H1 (cell line): ENCODE measurements around the gene ALDH7A1. TPM values are rescaled to one million over a fixed set of nuclear protein-coding genes. Genes with fewer than 3 reads are reported as not detected.

Experiments
- CTCF ChIA-PET: fragments of 300-600 bp; sonication (Branson Sonifier 250); formaldehyde crosslinking; loops from one replicate; lab custom pipeline; 2021; ENCODE audit not compliant: partially characterized antibody; lab: Charles Lee
- POLR2A ChIA-PET: fragments of 300-600 bp; sonication (Branson Sonifier 250); formaldehyde crosslinking; loops from one replicate; lab custom pipeline; 2021; ENCODE audit warnings: inconsistent platforms; ENCODE audit not compliant: partially characterized antibody; lab: Charles Lee
- DNase-seq, 2 experiments: peaks; one replicate each; pipeline versions ENCODE4 v3.0.0 to v3.0.0-alpha.2; 2010 to 2022; ENCODE audit warnings: low spot score in 2 of 2, low read depth in 1 of 2, mixed read lengths in 1 of 2
- FAIRE-seq: peaks from 2 replicates; lab custom pipeline; 2011; peaks lifted over from hg19 to GRCh38; lab: Jason Lieb, UNC
- H2AFZ ChIP-seq: 2 replicates; pipeline ENCODE4 v1.8.1; 2012; ENCODE audit warnings: low read length, inconsistent platforms
- H2AK5ac ChIP-seq: 2 replicates; pipeline ENCODE4 v1.6.1; 2013; ENCODE audit warnings: low read depth, low read length
- H2BK120ac ChIP-seq: replicated peaks from 2 replicates; pipeline ENCODE3; 2013; ENCODE audit warnings: low read depth, low read length, inconsistent platforms
- H2BK12ac ChIP-seq: 2 replicates; pipeline ENCODE4 v1.6.1; 2013; ENCODE audit warnings: low read depth, low read length
- H2BK15ac ChIP-seq: 2 replicates; pipeline ENCODE4 v1.6.1; 2013; ENCODE audit warnings: low read length
- H2BK20ac ChIP-seq: 2 replicates; pipeline ENCODE4 v1.6.1; 2013; ENCODE audit warnings: low read length
- H2BK5ac ChIP-seq: 2 replicates; pipeline ENCODE4 v1.6.1; 2013; ENCODE audit warnings: low read depth, low read length
- H3K14ac ChIP-seq: 2 replicates; pipeline ENCODE4 v1.6.1; 2013; ENCODE audit warnings: inconsistent platforms; ENCODE audit not compliant: insufficient read length
- H3K18ac ChIP-seq: 2 replicates; pipeline ENCODE4 v1.6.1; 2013; ENCODE audit warnings: low read length; ENCODE audit errors: extremely low read depth
- H3K23ac ChIP-seq: 2 replicates; pipeline ENCODE4 v1.6.1; 2013; ENCODE audit warnings: inconsistent platforms; ENCODE audit not compliant: insufficient read length
- H3K23me2 ChIP-seq: 2 replicates; pipeline ENCODE4 v1.6.1; 2013; ENCODE audit warnings: low read depth, low read length
- H3K27ac ChIP-seq: 2 replicates; pipeline ENCODE4 v1.6.1; 2011; ENCODE audit warnings: low read depth, low read length, inconsistent platforms
- H3K27me3 ChIP-seq, 4 experiments: replicated peaks in 1 of 4; 1 replicate in 1 of 4; 2 replicates in 3 of 4; pipeline versions ENCODE4 v1.6.1 to v1.8.1; 2011 to 2013; ENCODE audit warnings: low read length in 3 of 4, mild to moderate bottlenecking in 3 of 4, inconsistent platforms in 2 of 4, mixed read lengths in 2 of 4, moderate library complexity in 1 of 4; ENCODE audit not compliant: control insufficient read depth in 3 of 4, insufficient read depth in 3 of 4; ENCODE audit errors: extremely low read depth in 1 of 4
- H3K36me3 ChIP-seq, 4 experiments: 2 replicates each; pipeline versions ENCODE4 v1.6.1 to v1.8.1; 2011 to 2013; ENCODE audit warnings: mild to moderate bottlenecking in 4 of 4, low read length in 3 of 4, moderate library complexity in 2 of 4, control low read depth in 1 of 4, inconsistent platforms in 1 of 4; ENCODE audit not compliant: insufficient read depth in 4 of 4, control insufficient read depth in 2 of 4
- H3K4ac ChIP-seq: replicated peaks from 2 replicates; pipeline ENCODE3; 2013; ENCODE audit warnings: low read length, low read depth, mixed read lengths, inconsistent platforms; ENCODE audit not compliant: insufficient read length
- H3K4me1 ChIP-seq, 4 experiments: replicated peaks in 1 of 4; 1 replicate in 1 of 4; 2 replicates in 3 of 4; pipeline versions ENCODE4 v1.6.1 to v1.8.1; 2011 to 2013; ENCODE audit warnings: low read length in 3 of 4, inconsistent platforms in 2 of 4, mixed read lengths in 1 of 4; ENCODE audit not compliant: insufficient read depth in 4 of 4, control insufficient read depth in 3 of 4
- H3K4me2 ChIP-seq, 2 experiments: 2 replicates each; pipeline versions ENCODE4 v1.6.1 to v1.8.1; 2011 to 2013; ENCODE audit warnings: low read depth in 2 of 2, low read length in 2 of 2, control low read depth in 1 of 2, inconsistent platforms in 1 of 2, mild to moderate bottlenecking in 1 of 2; ENCODE audit not compliant: insufficient read depth in 1 of 2
- H3K4me3 ChIP-seq, 4 experiments: fragments of 200-600, 300-600 bp in 1 of 4; sonication (generic), shearing (Covaris generic), sonication (Bioruptor Twin) in 1 of 4; 2 replicates each; pipeline versions ENCODE4 v1.5.1 to v1.8.1; 2011 to 2016; ENCODE audit warnings: low read length in 4 of 4, low read depth in 3 of 4, control low read depth in 2 of 4, inconsistent platforms in 2 of 4, mild to moderate bottlenecking in 2 of 4, mixed read lengths in 1 of 4, moderate library complexity in 1 of 4; ENCODE audit not compliant: insufficient read depth in 2 of 4; ENCODE audit errors: extremely low read depth in 1 of 4
- H3K56ac ChIP-seq: replicated peaks from 2 replicates; pipeline ENCODE3; 2013; ENCODE audit warnings: low read depth, mild to moderate bottlenecking, mixed read lengths, low read length, inconsistent platforms; ENCODE audit not compliant: insufficient read length
- H3K79me1 ChIP-seq: 2 replicates; pipeline ENCODE4 v1.6.1; 2013; ENCODE audit warnings: low read depth, low read length, control low read depth
- H3K79me2 ChIP-seq, 2 experiments: 2 replicates each; pipeline versions ENCODE4 v1.6.1 to v1.8.1; 2012 to 2013; ENCODE audit warnings: low read length in 2 of 2, mild to moderate bottlenecking in 2 of 2, inconsistent platforms in 1 of 2; ENCODE audit not compliant: insufficient read depth in 2 of 2, control insufficient read depth in 1 of 2
- H3K9ac ChIP-seq, 4 experiments: replicated peaks in 1 of 4; 1 replicate in 1 of 4; 2 replicates in 3 of 4; pipeline versions ENCODE4 v1.6.1 to v1.8.1; 2011 to 2013; ENCODE audit warnings: low read depth in 3 of 4, low read length in 3 of 4, control low read depth in 2 of 4, mild to moderate bottlenecking in 2 of 4, moderate library complexity in 2 of 4, inconsistent platforms in 1 of 4; ENCODE audit errors: extremely low read depth in 1 of 4
- H3K9me3 ChIP-seq, 2 experiments: 2 replicates each; pipeline versions ENCODE4 v1.6.1 to v1.8.1; 2012 to 2013; ENCODE audit warnings: mild to moderate bottlenecking in 2 of 2, moderate library complexity in 2 of 2, control low read depth in 1 of 2, inconsistent platforms in 1 of 2, low read depth in 1 of 2, low read length in 1 of 2, mixed read lengths in 1 of 2; ENCODE audit not compliant: insufficient read depth in 2 of 2
- H4K20me1 ChIP-seq, 2 experiments: replicated peaks in 1 of 2; 2 replicates each; pipeline versions ENCODE3 to v1.8.1; 2011 to 2013; ENCODE audit warnings: inconsistent platforms in 2 of 2, low read length in 2 of 2, mild to moderate bottlenecking in 1 of 2; ENCODE audit not compliant: insufficient read depth in 2 of 2, control insufficient read depth in 1 of 2
- H4K5ac ChIP-seq: 2 replicates; pipeline ENCODE4 v1.6.1; 2013; ENCODE audit warnings: low read length, low read depth, mixed read lengths, inconsistent platforms; ENCODE audit not compliant: insufficient read length
- H4K8ac ChIP-seq: 2 replicates; pipeline ENCODE4 v1.8.0; 2013; ENCODE audit warnings: mild to moderate bottlenecking, moderate library complexity, low read length, inconsistent platforms; ENCODE audit not compliant: insufficient read depth; ENCODE audit errors: extremely low read depth
- H4K91ac ChIP-seq: replicated peaks from 2 replicates; pipeline ENCODE3; 2013; ENCODE audit warnings: low read length, mixed read lengths, inconsistent platforms; ENCODE audit not compliant: insufficient read length
- CBX5 ChIP-seq: fragments of 300-800, 300-1000 bp; sonication (generic); IDR thresholded peaks from 2 replicates; pipeline ENCODE4 v1.7.1; 2016; ENCODE audit warnings: antibody characterized with exemption, low read length, low read depth
- CEBPB ChIP-seq: IDR thresholded peaks from 2 replicates; pipeline ENCODE4 v1.6.1; 2012; ENCODE audit warnings: low read depth, low read length
- WGBS, 2 experiments: shearing (Covaris generic) in 1 of 2; methylation state at CpG; one replicate each; pipeline versions ENCODE4 v1.1.6 to v1.1.7; 2013 to 2015; ENCODE audit warnings: low lambda C conversion rate in 2 of 2, mixed read lengths in 2 of 2, inconsistent platforms in 1 of 2, low coverage in 1 of 2, missing lambda C conversion rate in 1 of 2; ENCODE audit not compliant: insufficient replicate concordance in 2 of 2, insufficient coverage in 1 of 2, insufficient read length in 1 of 2; ENCODE audit errors: extremely low coverage in 1 of 2, missing lambda C conversion rate in 1 of 2; 5-methylcytosine and 5-hydroxymethylcytosine counted together
- polyA plus RNA-seq, 7 experiments: library from polyadenylated mRNA; depleted of rRNA in 3 of 7; stranded (reverse) in 5 of 7; unstranded in 2 of 7; fragments of >200 nt in 5 of 7; fragments of 200-250 nt in 2 of 7; gene quantifications; 1 replicate in 5 of 7; 2 replicates in 1 of 7; 4 replicates in 1 of 7; pipeline versions ENCODE4 v1.2.1 to v1.2.3, GENCODE V29; 2011 to 2013; ENCODE audit warnings: missing spikeins in 2 of 7, mixed read lengths in 2 of 7
- total RNA-seq: library from RNA; stranded (reverse); fragmentation: NEBNext Ultra II Directional; extraction: Animal tissue kit (Norgen Biotek cat#: 25700); gene quantifications from 2 replicates; pipeline ENCODE4 v1.2.1, GENCODE V29; 2021

ALDH7A1 gene
- total and polyA plus RNA-seq, 2 of the 8 experiments (the other 6 are each of a cell fraction or from before 2014, with no cell fraction given), result 99.6 to 225 TPM

DNA sequence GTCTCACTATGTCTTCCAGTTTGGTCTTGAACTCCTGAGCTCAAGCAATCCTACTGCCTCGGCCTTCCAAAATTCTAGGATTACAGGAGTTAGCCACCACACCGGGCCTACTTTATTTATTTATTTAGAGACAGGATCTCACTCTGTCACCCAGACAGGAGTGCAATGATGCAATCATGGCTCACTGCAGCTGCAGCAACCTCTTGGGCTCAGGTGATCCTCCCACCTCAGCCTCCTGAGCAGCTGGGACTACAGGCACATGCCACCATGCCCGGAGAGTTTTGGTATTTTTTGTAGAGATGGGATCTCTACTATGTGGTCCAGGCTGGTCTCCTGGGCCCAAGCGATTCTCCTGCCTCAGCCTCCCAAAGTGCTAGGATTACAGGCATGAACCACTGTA lies 38.5 kb upstream of the ALDH7A1 start:
- no peak for FAIRE-seq

More for the DNA sequence above, 38.5 kb upstream of the ALDH7A1 start:
- H3K14ac ChIP-seq, result no peak overlapping the region
- no peaks in the 10 kb centered on the region for H3K4me1 ChIP-seq
- no peaks in the 10 kb centered on the region for H3K27me3 ChIP-seq
- no peak overlapping the region for H3K4me3 ChIP-seq
- H3K23ac ChIP-seq, result no peak overlapping the region
- no peak overlapping the region for H2BK15ac ChIP-seq
- H3K79me2 ChIP-seq, result no peaks in the 10 kb centered on the region
- no peaks in the 10 kb centered on the region for H4K20me1 ChIP-seq
- H3K4ac ChIP-seq, result no peak overlapping the region
- POLR2A ChIA-PET, result no interaction called here
- H3K79me1 ChIP-seq, result no peaks in the 10 kb centered on the region
- no peak overlapping the region for H2BK12ac ChIP-seq
- H4K8ac ChIP-seq, result no peak overlapping the region
- H3K36me3 ChIP-seq, result no peaks in the 10 kb centered on the region
- H2BK5ac ChIP-seq, result no peak overlapping the region
- H2AK5ac ChIP-seq, result no peak overlapping the region
- no peak overlapping the region for H3K56ac ChIP-seq
- no peaks in the 10 kb centered on the region for H3K9me3 ChIP-seq
- DNase-seq, result no peak
- H3K4me2 ChIP-seq, result no peak overlapping the region
- no peak overlapping the region for H2BK20ac ChIP-seq
- no peak overlapping the region for H2BK120ac ChIP-seq
- H3K27ac ChIP-seq, result no peak overlapping the region
- H3K9ac ChIP-seq, result no peak overlapping the region
- TF ChIP-seq CEBPB (peak; percentile 20; the same call in 1 of the 2 replicates), CBX5 (no peak)
- TF ChIP-seq, all 59 proteins: peak for 1
- WGBS, 2 experiments, result 93% methylated on average over 4 of the region's 4 CpGs; no CpG with 5 or more reads in 1 of the 2 experiments
- CTCF ChIA-PET, result interaction anchor here (1.4 kb wide), 1 partner anchor 15 kb away, joined by 3 read pairs; no protein-coding TSS in a partner anchor
- Histone ChIP-seq H4K91ac (no peak overlapping the region), H2AFZ (no peak overlapping the region), H3K23me2 (no peaks in the 10 kb centered on the region), H3K18ac (no peak overlapping the region), H4K5ac (no peak overlapping the region)
